Trophoblast cell (in vitro differentiated cells and primary cell): Measurements from ENCODE around the gene PRDM10.

Source experiments
- DNase-seq, 2 donors: peaks; one replicate each; pipeline ENCODE4 v3.0.0-alpha.2; 2016
- H2AFZ ChIP-seq: 2 replicates; pipeline ENCODE4 v1.6.1; 2013; ENCODE audit warnings: low read length, moderate library complexity, mild to moderate bottlenecking; ENCODE audit not compliant: insufficient read depth, poor library complexity
- H2AK5ac ChIP-seq: 2 replicates; pipeline ENCODE4 v1.6.1; 2013; ENCODE audit warnings: mild to moderate bottlenecking, low read length
- H2BK120ac ChIP-seq: 2 replicates; pipeline ENCODE4 v1.6.1; 2013; ENCODE audit warnings: low read length, mild to moderate bottlenecking, moderate library complexity; ENCODE audit not compliant: insufficient read depth, poor library complexity
- H2BK12ac ChIP-seq: 2 replicates; pipeline ENCODE4 v1.6.1; 2013; ENCODE audit warnings: mild to moderate bottlenecking, low read length, moderate library complexity
- H2BK5ac ChIP-seq: 2 replicates; pipeline ENCODE4 v1.6.1; 2013; ENCODE audit warnings: low read length, low read depth, moderate library complexity, mild to moderate bottlenecking; ENCODE audit not compliant: poor library complexity
- H3K14ac ChIP-seq: 2 replicates; pipeline ENCODE4 v1.6.1; 2013; ENCODE audit warnings: mild to moderate bottlenecking, low read length
- H3K18ac ChIP-seq: 2 replicates; pipeline ENCODE4 v1.6.1; 2013; ENCODE audit warnings: mild to moderate bottlenecking, low read length
- H3K23ac ChIP-seq: 2 replicates; pipeline ENCODE4 v1.6.1; 2013; ENCODE audit warnings: low read length
- H3K27ac ChIP-seq: 2 replicates; pipeline ENCODE4 v1.5.1; 2013; ENCODE audit warnings: low read depth, mild to moderate bottlenecking, inconsistent platforms, low read length, moderate library complexity
- H3K27me3 ChIP-seq: 2 replicates; pipeline ENCODE4 v1.6.1; 2013; ENCODE audit warnings: inconsistent platforms, mild to moderate bottlenecking, low read length, moderate library complexity; ENCODE audit not compliant: insufficient read depth
- H3K36me3 ChIP-seq, 2 experiments: 1 replicate in 1 of 2; 2 replicates in 1 of 2; pipeline ENCODE4 v1.6.1; 2013; ENCODE audit warnings: low read length in 2 of 2, mild to moderate bottlenecking in 2 of 2, moderate library complexity in 1 of 2; ENCODE audit not compliant: insufficient read depth in 2 of 2, control insufficient read depth in 1 of 2
- H3K4ac ChIP-seq: 2 replicates; pipeline ENCODE4 v1.6.1; 2013; ENCODE audit warnings: low read depth, mild to moderate bottlenecking, low read length, moderate library complexity
- H3K4me1 ChIP-seq, 2 experiments: 1 replicate in 1 of 2; 2 replicates in 1 of 2; pipeline ENCODE4 v1.6.1; 2013; ENCODE audit warnings: low read length in 2 of 2, mild to moderate bottlenecking in 2 of 2, moderate library complexity in 1 of 2; ENCODE audit not compliant: insufficient read depth in 2 of 2, control insufficient read depth in 1 of 2
- H3K4me2 ChIP-seq: 2 replicates; pipeline ENCODE4 v1.6.1; 2013; ENCODE audit warnings: inconsistent platforms, mild to moderate bottlenecking, low read length, moderate library complexity
- H3K4me3 ChIP-seq: 2 replicates; pipeline ENCODE4 v1.5.1; 2013; ENCODE audit warnings: mild to moderate bottlenecking, low read depth, low read length, inconsistent platforms
- H3K79me1 ChIP-seq: one replicate; pipeline ENCODE4 v1.6.1; 2013; ENCODE audit warnings: low read length
- H3K79me2 ChIP-seq: 2 replicates; pipeline ENCODE4 v1.6.1; 2013; ENCODE audit warnings: low read length, mild to moderate bottlenecking; ENCODE audit not compliant: control insufficient read depth, insufficient read depth, poor library complexity
- H3K9ac ChIP-seq: 2 replicates; pipeline ENCODE4 v1.6.1; 2013; ENCODE audit warnings: mild to moderate bottlenecking, low read length
- H3K9me3 ChIP-seq: 2 replicates; pipeline ENCODE4 v1.6.1; 2013; ENCODE audit warnings: low read depth, mild to moderate bottlenecking, control low read depth, inconsistent platforms, low read length; ENCODE audit not compliant: insufficient read depth
- H4K12ac ChIP-seq: 2 replicates; pipeline ENCODE4 v1.6.1; 2013; ENCODE audit warnings: low read depth, mild to moderate bottlenecking, low read length, moderate library complexity
- H4K8ac ChIP-seq: 2 replicates; pipeline ENCODE4 v1.6.1; 2013; ENCODE audit warnings: low read depth, mild to moderate bottlenecking, low read length, moderate library complexity
- H4K91ac ChIP-seq: one replicate; pipeline ENCODE4 v1.6.1; 2013; ENCODE audit warnings: low read depth, mild to moderate bottlenecking, low read length, moderate library complexity
- WGBS: extraction: QIAGEN DNeasy Blood & Tissue Kit; methylation state at CpG from one replicate; pipeline ENCODE4 v1.1.7; 2013; ENCODE audit warnings: missing lambda C conversion rate; ENCODE audit not compliant: insufficient read length, insufficient coverage; ENCODE audit errors: extremely low coverage; 5-methylcytosine and 5-hydroxymethylcytosine counted together

PRDM10 gene

GRCh38 chr11:129996113-129996870 lies 6.3 kb downstream of the PRDM10 start:
- Histone ChIP-seq H2AFZ (no peak overlapping the region), H2BK5ac (no peak overlapping the region), H3K4me3 (no peak overlapping the region), H2BK12ac (no peak overlapping the region), H3K4ac (no peak overlapping the region), H3K4me2 (peak overlapping the region; percentile 27), H3K14ac (no peak overlapping the region), H3K27ac (peak overlapping the region; percentile 9), H4K91ac (no peak overlapping the region), H3K23ac (no peak overlapping the region), H3K18ac (no peak overlapping the region), H3K4me1 (peaks cover 5 to 9% of the 10 kb centered on the region in 2 experiments), H4K8ac (no peak overlapping the region), H3K79me2 (peaks cover 3% of the 10 kb centered on the region), H3K27me3 (no peaks in the 10 kb centered on the region), H3K36me3 (no peaks in the 10 kb centered on the region), H3K9me3 (no peaks in the 10 kb centered on the region), H2AK5ac (no peak overlapping the region), H3K79me1 (peaks cover 1% of the 10 kb centered on the region), H3K9ac (no peak overlapping the region), H4K12ac (no peak overlapping the region), H2BK120ac (no peak overlapping the region)
- WGBS: no CpG with 5 or more reads among the region's 12 CpGs
- peak; percentile 27 to 54 for DNase-seq

- no peak overlapping the region for H2BK120ac ChIP-seq
- no peaks in the 10 kb centered on the region for H3K27me3 ChIP-seq
- no peak overlapping the region for H3K4me3 ChIP-seq
- H2AK5ac ChIP-seq: no peak overlapping the region
- no peak for DNase-seq
- no peak overlapping the region for H2AFZ ChIP-seq
- no peak overlapping the region for H2BK12ac ChIP-seq
- H3K27ac ChIP-seq: no peak overlapping the region
- H3K23ac ChIP-seq: no peak overlapping the region
- H2BK5ac ChIP-seq: no peak overlapping the region
- no peak overlapping the region for H4K8ac ChIP-seq
- H3K18ac ChIP-seq: no peak overlapping the region
- H3K4me1 ChIP-seq: peaks cover 5% of the 10 kb centered on the region in 2 experiments
- no peak overlapping the region for H3K4ac ChIP-seq
- H3K9ac ChIP-seq: no peak overlapping the region
- WGBS: no CpG with 5 or more reads among the region's 4 CpGs
- no peak overlapping the region for H3K14ac ChIP-seq
- no peak overlapping the region for H4K12ac ChIP-seq
- H3K36me3 ChIP-seq: no peaks in the 10 kb centered on the region
- no peaks in the 10 kb centered on the region for H3K79me1 ChIP-seq
- no peaks in the 10 kb centered on the region for H3K79me2 ChIP-seq
- no peak overlapping the region for H3K4me2 ChIP-seq
- no peak overlapping the region for H4K91ac ChIP-seq
- no peaks in the 10 kb centered on the region for H3K9me3 ChIP-seq
Observed at GRCh38 chr11:129995163-129995562, 7.5 kb downstream of the PRDM10 start.

GRCh38 chr11:129992161-129992944 lies 10.3 kb downstream of the PRDM10 start:
- H3K18ac ChIP-seq: no peak overlapping the region
- H3K4ac ChIP-seq: no peak overlapping the region
- DNase-seq: no peak
- no peak overlapping the region for H4K8ac ChIP-seq
- H2AFZ ChIP-seq: no peak overlapping the region
- no peak overlapping the region for H2BK12ac ChIP-seq
- peaks cover 5% of the 10 kb centered on the region in 2 experiments for H3K4me1 ChIP-seq
- H3K14ac ChIP-seq: no peak overlapping the region
- H2AK5ac ChIP-seq: no peak overlapping the region
- H4K91ac ChIP-seq: no peak overlapping the region
- H2BK120ac ChIP-seq: no peak overlapping the region
- H2BK5ac ChIP-seq: no peak overlapping the region
- no peaks in the 10 kb centered on the region for H3K79me2 ChIP-seq
- H3K9ac ChIP-seq: no peak overlapping the region
- no peak overlapping the region for H3K4me3 ChIP-seq
- H3K27ac ChIP-seq: no peak overlapping the region
- no peaks in the 10 kb centered on the region for H3K9me3 ChIP-seq
- no CpG with 5 or more reads among the region's 6 CpGs for WGBS
- H3K4me2 ChIP-seq: no peak overlapping the region
- no peaks in the 10 kb centered on the region for H3K36me3 ChIP-seq
- no peaks in the 10 kb centered on the region for H3K27me3 ChIP-seq
- H3K23ac ChIP-seq: no peak overlapping the region
- H3K79me1 ChIP-seq: no peaks in the 10 kb centered on the region
- no peak overlapping the region for H4K12ac ChIP-seq

- H3K27ac ChIP-seq: no peak overlapping the region
- no peaks in the 10 kb centered on the region for H3K79me1 ChIP-seq
- no peak overlapping the region for H3K14ac ChIP-seq
- no peak overlapping the region for H3K4ac ChIP-seq
- H4K91ac ChIP-seq: no peak overlapping the region
- no CpG with 5 or more reads among the region's 3 CpGs for WGBS
- no peak overlapping the region for H2BK120ac ChIP-seq
- H2BK5ac ChIP-seq: no peak overlapping the region
- H3K4me3 ChIP-seq: no peak overlapping the region
- no peak overlapping the region for H2AFZ ChIP-seq
- H2AK5ac ChIP-seq: no peak overlapping the region
- no peaks in the 10 kb centered on the region for H3K79me2 ChIP-seq
- no peaks in the 10 kb centered on the region for H3K36me3 ChIP-seq
- H3K4me1 ChIP-seq: no peaks in the 10 kb centered on the region
- no peak overlapping the region for H3K4me2 ChIP-seq
- H4K12ac ChIP-seq: no peak overlapping the region
- no peak overlapping the region for H3K18ac ChIP-seq
- H3K9me3 ChIP-seq: peaks cover 2% of the 10 kb centered on the region
- H3K9ac ChIP-seq: no peak overlapping the region
- H3K27me3 ChIP-seq: no peaks in the 10 kb centered on the region
- H3K23ac ChIP-seq: no peak overlapping the region
- no peak overlapping the region for H2BK12ac ChIP-seq
- DNase-seq: no peak
- H4K8ac ChIP-seq: no peak overlapping the region
Observed at GRCh38 chr11:129989149-129989813, 13.4 kb downstream of the PRDM10 start.
